Measurements from ENCODE around the gene TMEM94.
"Not testable (repeated sequence)": the region's sequence is repeated elsewhere in the genome, so short reads cannot be mapped to it uniquely, and the experiment has no call there.

The TMEM94 gene

GRCh38 chr17:75476752-75477489 is 20.5 kb downstream of the TMEM94 start:
- no peak for DNase-seq (ENCODE audit: low spot score)

GRCh38 chr17:75477490-75477862 is 21.0 kb downstream of the TMEM94 start:
- DNase-seq (ENCODE audit: low spot score): not testable (repeated sequence)

GRCh38 chr17:75478508-75478907 is 22.1 kb downstream of the TMEM94 start:
- DNase-seq (ENCODE audit: low spot score): no peak

- DNase-seq (ENCODE audit: low spot score): no peak
Measured at GRCh38 chr17:75480281-75480680, 23.8 kb downstream of the TMEM94 start.

GRCh38 chr17:75481194-75482068 is 25.0 kb downstream of the TMEM94 start:
- DNase-seq (ENCODE audit: low spot score): no peak

GRCh38 chr17:75482098-75482942 is 25.9 kb downstream of the TMEM94 start:
- DNase-seq (ENCODE audit: low spot score): no peak

GRCh38 chr17:75485688-75486087 is 29.3 kb downstream of the TMEM94 start:
- no peak for DNase-seq (ENCODE audit: low spot score)

GRCh38 chr17:75486151-75486550 is 29.7 kb downstream of the TMEM94 start:
- no peak for DNase-seq (ENCODE audit: low spot score)

- DNase-seq (ENCODE audit: low spot score): no peak
Measured at GRCh38 chr17:75486951-75487350, 30.5 kb downstream of the TMEM94 start.

GRCh38 chr17:75487351-75488070 is 31.1 kb downstream of the TMEM94 start:
- no peak for DNase-seq (ENCODE audit: low spot score)

- DNase-seq (ENCODE audit: low spot score): no peak
Measured at GRCh38 chr17:75488693-75489510, 32.5 kb downstream of the TMEM94 start.

- no peak for DNase-seq (ENCODE audit: low spot score)
Measured at GRCh38 chr17:75489511-75489955, 33.1 kb downstream of the TMEM94 start.

GRCh38 chr17:75490173-75490743 is 33.8 kb downstream of the TMEM94 start:
- DNase-seq (ENCODE audit: low spot score): no peak

- DNase-seq (ENCODE audit: low spot score): no peak
Measured at GRCh38 chr17:75490953-75491649, 34.7 kb downstream of the TMEM94 start.

GRCh38 chr17:75491680-75492079 is 35.2 kb downstream of the TMEM94 start:
- no peak for DNase-seq (ENCODE audit: low spot score)

GRCh38 chr17:75492555-75493168 is 36.2 kb downstream of the TMEM94 start:
- no peak for DNase-seq (ENCODE audit: low spot score)

- DNase-seq (ENCODE audit: low spot score): no peak
Measured at GRCh38 chr17:75493476-75494129, 37.2 kb downstream of the TMEM94 start.

GRCh38 chr17:75494326-75494877 is 38.0 kb downstream of the TMEM94 start:
- no peak for DNase-seq (ENCODE audit: low spot score)

All from SK-N-DZ (cell line).